OCI-M1 (cell line): Measurements from ENCODE around the gene GP1BA.
"Not testable (repeated sequence)": the region's sequence is repeated elsewhere in the genome, so short reads cannot be mapped to it uniquely, and the experiment has no call there.

ENCODE experiments used
- DNase-seq: peaks from one replicate; lab custom pipeline; 2025; lab: John Stamatoyannopoulos, UW

Gene GP1BA

GRCh38 chr17:4901648-4902344, 30.3 kb upstream of the GP1BA start:
- no peak for DNase-seq

GRCh38 chr17:4902540-4902939, 29.5 kb upstream of the GP1BA start:
- peak; percentile 58 for DNase-seq

GRCh38 chr17:4903051-4903818, 28.8 kb upstream of the GP1BA start, which contains the start of gene CHRNE:
Gene CHRNE (minus strand): TSS chr17:4903098. CDS start chr17:4903063, 35 bp downstream.
- DNase-seq = peak; percentile 92

GRCh38 chr17:4906642-4907041, 25.4 kb upstream of the GP1BA start:
- not testable (repeated sequence) for DNase-seq

DNA sequence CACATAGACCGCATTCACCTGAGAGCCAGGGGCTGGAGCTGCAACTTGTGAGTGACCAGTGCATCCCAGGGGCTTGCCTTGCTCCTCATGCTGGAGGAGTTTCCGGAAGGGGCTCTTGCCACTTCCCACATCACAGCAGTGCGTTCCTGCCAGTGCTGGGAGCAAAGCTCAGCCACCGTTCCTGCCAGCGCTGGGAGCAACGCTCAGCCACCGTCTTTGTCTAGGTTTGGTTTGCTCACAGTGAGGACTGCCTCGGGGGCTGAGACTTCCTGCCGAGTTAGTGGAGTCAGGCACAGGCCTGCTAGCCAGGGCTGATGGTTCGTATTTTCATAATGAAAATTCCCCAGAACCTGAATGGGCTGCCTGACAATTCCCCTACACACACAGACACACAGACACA, 23.8 kb upstream of the GP1BA start:
- DNase-seq = no peak

DNA sequence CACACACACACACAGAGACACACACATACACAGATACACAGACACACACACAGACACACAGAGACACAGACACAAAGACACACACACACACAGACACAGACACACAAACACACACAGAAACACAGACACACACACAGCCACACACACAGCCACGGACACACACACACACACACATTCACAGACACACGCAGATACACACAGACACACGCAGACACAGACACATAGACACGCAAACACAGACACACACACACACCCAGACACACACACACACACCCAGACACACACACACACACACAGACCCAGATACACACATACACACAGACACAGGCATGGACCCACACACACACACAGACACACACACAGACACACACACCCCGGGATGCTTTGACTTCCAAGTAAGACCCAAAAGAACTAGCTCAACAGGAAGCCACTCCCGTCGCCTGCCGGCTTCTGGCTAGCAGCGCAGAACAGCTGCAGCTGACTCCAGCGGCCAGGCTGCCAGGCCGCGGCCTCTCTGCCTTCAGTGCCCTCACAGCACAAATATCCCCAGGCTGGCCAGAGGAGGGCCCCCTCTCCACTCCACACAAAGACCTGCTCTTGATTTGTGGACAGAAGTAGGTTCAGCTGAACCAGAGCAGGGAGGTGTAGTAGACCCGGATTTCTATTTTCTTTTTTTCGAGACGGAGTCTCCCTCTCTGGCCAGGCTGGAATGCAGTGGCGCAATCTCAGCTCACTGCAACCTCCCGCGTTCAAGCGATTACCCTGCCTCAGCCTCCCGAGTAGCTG, 23.2 kb upstream of the GP1BA start:
- peak; percentile 96 for DNase-seq

GRCh38 chr17:4913994-4914393, 18.1 kb upstream of the GP1BA start:
- peak; percentile 21 for DNase-seq

DNA sequence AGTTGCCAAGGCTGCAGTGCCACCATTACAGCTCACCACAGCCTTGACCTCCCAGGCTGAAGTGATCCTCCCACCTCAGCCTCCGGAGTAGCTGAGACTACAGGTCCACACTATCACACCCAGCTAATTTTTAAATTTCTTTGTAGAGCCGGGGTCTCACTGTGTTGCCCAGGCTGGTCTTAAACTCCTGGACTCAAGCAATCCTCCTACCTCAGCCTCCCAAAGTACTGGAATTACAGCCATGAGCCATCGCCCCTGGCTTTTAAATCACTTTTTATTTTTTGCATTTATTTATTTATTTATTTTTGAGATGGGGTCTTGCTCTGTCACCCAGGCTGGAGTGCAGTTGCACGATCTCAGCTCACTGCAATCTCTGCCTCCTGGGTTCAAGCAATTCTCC, 17.5 kb upstream of the GP1BA start:
- DNase-seq = not testable (repeated sequence)

DNA sequence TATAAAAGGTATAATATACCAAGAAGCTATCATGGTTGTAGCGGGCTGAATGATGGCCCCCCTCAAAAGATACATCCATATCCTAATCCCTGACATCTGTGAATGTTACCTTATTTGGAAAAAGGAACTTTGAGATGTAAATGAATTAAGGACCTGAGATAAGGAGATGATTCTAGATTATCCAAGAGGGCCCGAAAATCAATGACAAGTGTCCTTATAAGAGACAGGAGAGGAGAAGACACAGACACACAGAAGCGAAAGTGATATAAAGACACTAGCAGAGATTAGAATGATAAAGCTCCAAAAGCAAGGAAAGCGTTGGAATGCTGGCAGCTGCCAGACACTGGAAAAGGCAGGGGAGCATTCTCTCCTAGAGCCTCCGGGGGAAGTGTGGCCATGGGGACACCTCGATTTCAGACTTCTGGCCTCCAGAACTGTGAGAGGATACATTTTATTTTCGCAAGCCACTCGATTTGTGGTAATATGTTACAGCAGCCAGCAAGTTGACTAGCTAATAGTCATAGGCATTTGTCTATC, 12.5 kb upstream of the GP1BA start:
- peak; percentile 25 for DNase-seq

- DNase-seq = peak; percentile 29
Observed at GRCh38 chr17:4920351-4921048, 11.6 kb upstream of the GP1BA start.

DNA sequence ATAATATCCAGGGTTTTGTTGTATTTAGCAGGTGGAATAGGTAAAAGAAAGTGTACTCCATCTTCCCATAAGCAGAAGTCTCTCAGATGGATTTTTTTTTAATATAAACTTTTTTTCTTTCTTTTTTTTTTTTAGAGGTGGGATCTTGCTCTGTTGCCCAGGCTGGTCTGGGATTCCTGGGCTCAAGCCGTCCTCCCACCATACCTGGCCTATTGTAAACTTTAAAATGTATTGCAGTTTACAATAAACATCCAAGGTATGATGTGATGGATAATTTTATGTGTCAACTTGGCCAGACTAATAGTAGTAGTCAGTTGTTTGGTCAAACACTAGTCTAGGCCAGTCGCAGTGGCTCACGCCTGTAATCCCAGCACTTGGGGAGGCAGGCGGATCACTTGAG, 10.8 kb upstream of the GP1BA start:
- DNase-seq = no peak

- DNase-seq = not testable (repeated sequence)
Observed at GRCh38 chr17:4926577-4927335, 5.3 kb upstream of the GP1BA start.

- DNase-seq = no peak
Observed at GRCh38 chr17:4928881-4929280, 3.2 kb upstream of the GP1BA start.

DNA sequence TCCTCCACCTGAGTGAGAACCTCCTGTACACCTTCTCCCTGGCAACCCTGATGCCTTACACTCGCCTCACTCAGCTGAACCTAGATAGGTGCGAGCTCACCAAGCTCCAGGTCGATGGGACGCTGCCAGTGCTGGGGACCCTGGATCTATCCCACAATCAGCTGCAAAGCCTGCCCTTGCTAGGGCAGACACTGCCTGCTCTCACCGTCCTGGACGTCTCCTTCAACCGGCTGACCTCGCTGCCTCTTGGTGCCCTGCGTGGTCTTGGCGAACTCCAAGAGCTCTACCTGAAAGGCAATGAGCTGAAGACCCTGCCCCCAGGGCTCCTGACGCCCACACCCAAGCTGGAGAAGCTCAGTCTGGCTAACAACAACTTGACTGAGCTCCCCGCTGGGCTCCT, 679 bp downstream of the GP1BA start:
- DNase-seq = no peak

DNA sequence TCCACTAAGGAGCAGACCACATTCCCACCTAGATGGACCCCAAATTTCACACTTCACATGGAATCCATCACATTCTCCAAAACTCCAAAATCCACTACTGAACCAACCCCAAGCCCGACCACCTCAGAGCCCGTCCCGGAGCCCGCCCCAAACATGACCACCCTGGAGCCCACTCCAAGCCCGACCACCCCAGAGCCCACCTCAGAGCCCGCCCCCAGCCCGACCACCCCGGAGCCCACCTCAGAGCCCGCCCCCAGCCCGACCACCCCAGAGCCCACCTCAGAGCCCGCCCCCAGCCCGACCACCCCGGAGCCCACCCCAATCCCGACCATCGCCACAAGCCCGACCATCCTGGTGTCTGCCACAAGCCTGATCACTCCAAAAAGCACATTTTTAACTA, 1.6 kb downstream of the GP1BA start:
- no peak for DNase-seq

DNA sequence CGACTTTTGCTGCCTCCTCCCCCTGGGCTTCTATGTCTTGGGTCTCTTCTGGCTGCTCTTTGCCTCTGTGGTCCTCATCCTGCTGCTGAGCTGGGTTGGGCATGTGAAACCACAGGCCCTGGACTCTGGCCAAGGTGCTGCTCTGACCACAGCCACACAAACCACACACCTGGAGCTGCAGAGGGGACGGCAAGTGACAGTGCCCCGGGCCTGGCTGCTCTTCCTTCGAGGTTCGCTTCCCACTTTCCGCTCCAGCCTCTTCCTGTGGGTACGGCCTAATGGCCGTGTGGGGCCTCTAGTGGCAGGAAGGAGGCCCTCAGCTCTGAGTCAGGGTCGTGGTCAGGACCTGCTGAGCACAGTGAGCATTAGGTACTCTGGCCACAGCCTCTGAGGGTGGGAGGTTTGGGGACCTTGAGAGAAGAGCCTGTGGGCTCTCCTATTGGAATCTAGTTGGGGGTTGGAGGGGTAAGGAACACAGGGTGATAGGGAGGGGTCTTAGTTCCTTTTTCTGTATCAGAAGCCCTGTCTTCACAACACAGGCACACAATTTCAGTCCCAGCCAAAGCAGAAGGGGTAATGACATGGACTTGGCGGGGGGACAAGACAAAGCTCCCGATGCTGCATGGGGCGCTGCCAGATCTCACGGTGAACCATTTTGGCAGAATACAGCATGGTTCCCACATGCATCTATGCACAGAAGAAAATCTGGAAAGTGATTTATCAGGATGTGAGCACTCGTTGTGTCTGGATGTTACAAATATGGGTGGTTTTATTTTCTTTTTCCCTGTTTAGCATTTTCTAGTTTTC, 2.3 kb downstream of the GP1BA start:
- DNase-seq = peak; percentile 92

GRCh38 chr17:4935650-4936049, 3.6 kb downstream of the GP1BA start:
- DNase-seq = no peak

DNA sequence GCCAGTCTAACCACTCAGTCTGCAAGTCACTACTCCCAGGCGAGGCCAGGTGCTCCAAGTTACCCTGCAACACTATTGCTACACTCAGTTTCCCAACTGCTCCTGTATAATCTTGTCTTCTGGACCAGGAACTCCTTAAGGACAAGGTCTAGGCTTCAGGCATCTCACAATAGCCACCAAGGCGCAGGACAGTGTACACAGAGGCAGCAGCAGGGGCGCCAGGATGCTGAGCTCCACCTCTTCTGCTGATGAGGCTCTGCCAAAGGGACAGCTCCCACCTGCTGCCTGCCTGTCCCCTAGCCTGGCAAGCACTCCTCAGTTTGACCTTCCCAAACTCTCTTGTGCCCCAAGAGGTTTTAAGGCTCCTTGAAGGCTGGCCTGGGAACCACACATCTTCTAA, 4.4 kb downstream of the GP1BA start:
- DNase-seq = no peak

GRCh38 chr17:4937553-4937952, 5.5 kb downstream of the GP1BA start:
- DNase-seq = no peak

GRCh38 chr17:4938069-4938491, 6.0 kb downstream of the GP1BA start:
- no peak for DNase-seq
